Measurements from ENCODE around the gene TMCC1. TPM values are rescaled to one million over a fixed set of nuclear protein-coding genes. Genes with fewer than 3 reads are reported as not detected.

The TMCC1 gene
- total RNA-seq, 1 donor from 2014 or later: 25.9 TPM

GRCh38 chr3:129692743-129693142 is 200.8 kb downstream of the TMCC1 start:
- intact Hi-C loops (cut with micrococcal nuclease): loop anchor here (5.0 kb wide), 1 partner anchor 200 kb away; the partner anchor contains the start of gene TMCC1
- ATAC-seq (ENCODE audit: low read depth) (no peak), DNase-seq (no peak)
- Mint-ChIP-seq H3K4me3 (no peak overlapping the region), H3K4me1 (peaks cover 4% of the 10 kb centered on the region), H3K27ac (no peak overlapping the region), H3K27me3 (no peaks in the 10 kb centered on the region), H3K9me3 (peaks cover 10% of the 10 kb centered on the region), H3K36me3 (ENCODE audit: low read depth) (peaks cover 3% of the 10 kb centered on the region)
- ChIA-PET CTCF (no interaction called here), POLR2A (no interaction called here)
- TF ChIP-seq CTCF (IDR thresholded peaks at IDR 0.05): no peak

GRCh38 chr3:129690963-129691362 is 202.5 kb downstream of the TMCC1 start:
- Mint-ChIP-seq H3K36me3 (ENCODE audit: low read depth) (no peaks in the 10 kb centered on the region), H3K27ac (no peak overlapping the region), H3K9me3 (no peaks in the 10 kb centered on the region), H3K27me3 (no peaks in the 10 kb centered on the region), H3K4me1 (peaks cover 4% of the 10 kb centered on the region), H3K4me3 (no peak overlapping the region)
- no peak for DNase-seq
- no peak for ATAC-seq (ENCODE audit: low read depth)
- no peak for TF ChIP-seq CTCF (IDR thresholded peaks at IDR 0.05)
- intact Hi-C loops (cut with micrococcal nuclease): loop anchor here (5.0 kb wide), 1 partner anchor 201 kb away; the partner anchor contains the start of gene TMCC1
- ChIA-PET CTCF (no interaction called here), POLR2A (interaction anchor here (0.5 to 0.6 kb wide), 2 partner anchors 119 to 490 kb away, joined by 3 to 4 read pairs; no protein-coding TSS in a partner anchor)

GRCh38 chr3:129690406-129690805 is 203.1 kb downstream of the TMCC1 start:
- H3K27me3 Mint-ChIP-seq: no peaks in the 10 kb centered on the region
- ChIA-PET CTCF (no interaction called here), POLR2A (interaction anchor here (0.5 to 0.9 kb wide), 2 partner anchors 203 to 489 kb away, joined by 3 to 4 read pairs; partner anchors contain the start of gene TMCC1)
- no peak for DNase-seq
- intact Hi-C loops (cut with micrococcal nuclease): loop anchor here (5.0 kb wide), 1 partner anchor 202 kb away; the partner anchor contains the start of gene TMCC1
- peak; percentile 100 for ATAC-seq (ENCODE audit: low read depth)
- peaks cover 4% of the 10 kb centered on the region for H3K4me1 Mint-ChIP-seq
- no peaks in the 10 kb centered on the region for H3K9me3 Mint-ChIP-seq
- no peaks in the 10 kb centered on the region for H3K36me3 Mint-ChIP-seq (ENCODE audit: low read depth)
- no peak overlapping the region for H3K4me3 Mint-ChIP-seq
- no peak for TF ChIP-seq CTCF (IDR thresholded peaks at IDR 0.05)
- H3K27ac Mint-ChIP-seq: no peak overlapping the region

GRCh38 chr3:129689036-129689435 is 204.5 kb downstream of the TMCC1 start:
- no peak for ATAC-seq (ENCODE audit: low read depth)
- no peaks in the 10 kb centered on the region for H3K9me3 Mint-ChIP-seq

More at GRCh38 chr3:129689036-129689435, 204.5 kb downstream of the TMCC1 start:
- Mint-ChIP-seq H3K27me3 (no peaks in the 10 kb centered on the region), H3K4me3 (no peak overlapping the region), H3K4me1 (peaks cover 4% of the 10 kb centered on the region), H3K27ac (no peak overlapping the region), H3K36me3 (ENCODE audit: low read depth) (no peaks in the 10 kb centered on the region)
- ChIA-PET CTCF (no interaction called here), POLR2A (no interaction called here)
- intact Hi-C loops (cut with micrococcal nuclease): no loop called here
- no peak for DNase-seq
- no peak for TF ChIP-seq CTCF (IDR thresholded peaks at IDR 0.05)

Data from activated B cell treated with CpG ODN at 0.5 μM for 24 hours (primary cell).